ENCODE measurements around the gene EIF3L. TPM values are rescaled to one million over a fixed set of nuclear protein-coding genes. Genes with fewer than 3 reads are reported as not detected.

Gene EIF3L
- total and polyA plus RNA-seq, 9 of the 15 experiments (the other 6 are each of a cell fraction or from before 2014, with no cell fraction given) = 257 to 699 (median 368) TPM

GRCh38 chr22:37808294-37808657 lies 40.9 kb upstream of the EIF3L start:
- H3K9ac ChIP-seq (ENCODE audit: insufficient read depth in 1 of 2, low read depth in 2 of 2, low read length in 2 of 2) = peak overlapping the region; percentile 70 to 97
- H3K9me1 ChIP-seq (ENCODE audit: control insufficient read depth, insufficient read depth, low read length) = no peaks in the 10 kb centered on the region
- WGBS (ENCODE audit: insufficient coverage, low coverage, missing lambda C conversion rate) = 0% methylated on average over 5 of the region's 8 CpGs
- TSS peak; percentile 71 for BruUV-seq (replicated peaks)
- H3K79me2 ChIP-seq (ENCODE audit: control insufficient read depth, insufficient read depth, low read length) = peaks cover 33% of the 10 kb centered on the region
- H3K4me2 ChIP-seq (ENCODE audit: insufficient read depth, low read length) = peak overlapping the region; percentile 79
- no peaks in the 10 kb centered on the region for H4K20me1 ChIP-seq (replicated peaks; ENCODE audit: control insufficient read depth, insufficient read depth, low read length)
- CTCF ChIA-PET (ENCODE audit: low intra/inter-chr PET ratio) = interaction anchor here (0.6 kb wide), 1 partner anchor 55 kb away, joined by 3 read pairs; no protein-coding TSS in a partner anchor
- peak overlapping the region; percentile 64 for H3K4me3 ChIP-seq
- peak overlapping the region; percentile 67 for H3K27ac ChIP-seq (ENCODE audit: extremely low read depth, low read depth, low read length)
- POLR2A ChIA-PET = interaction anchor here (1.2 to 4.5 kb wide), 2 partner anchors 10 to 36 kb away, joined by 5 to 34 read pairs; partner anchors contain the start of gene ANKRD54
- intact Hi-C loops (cut with micrococcal nuclease) (no loop called here), in situ Hi-C loops (cut with MboI) (no loop called here)
- no peak for DNase-seq (ENCODE audit: extremely low read depth in 1 of 4, low spot score in 3 of 4)
- no peaks in the 10 kb centered on the region for H3K9me3 ChIP-seq (replicated peaks; ENCODE audit: control insufficient read depth, insufficient read depth, low read depth, low read length)
- no peak for TF ChIP-seq HMGN3 (IDR thresholded peaks at IDR 0.05; ENCODE audit: borderline replicate concordance, extremely low read depth, insufficient read length, low read depth, low read length)
- TF ChIP-seq KDM5B (IDR thresholded peaks at IDR 0.05; ENCODE audit: insufficient replicate concordance, low read depth, low read length) = peak; percentile 11
- no peak for TF ChIP-seq NFYB (IDR thresholded peaks at IDR 0.05; ENCODE audit: extremely low read depth, insufficient read length)
- TF ChIP-seq BHLHE40 (IDR thresholded peaks at IDR 0.05; ENCODE audit: low read length) = peak; percentile 30; the same call in 1 of the 2 replicates
- no peak for ATAC-seq
- no peaks in the 10 kb centered on the region for H3K27me3 ChIP-seq (ENCODE audit: control insufficient read depth in 2 of 2, insufficient read depth in 2 of 2, low read length in 2 of 2)
- H2AFZ ChIP-seq (ENCODE audit: low read depth, low read length) = peak overlapping the region; percentile 78
- H3K4me1 ChIP-seq (replicated peaks in 1 of 2; ENCODE audit: control insufficient read depth in 2 of 2, insufficient read depth in 2 of 2, low read length in 2 of 2) = peaks cover 30 to 46% of the 10 kb centered on the region in 2 experiments
- no peak for FAIRE-seq
- H3K36me3 ChIP-seq (ENCODE audit: control insufficient read depth, insufficient read depth, low read length) = peaks cover 24% of the 10 kb centered on the region; the same call in 2 of the 3 replicates

All from K562 (cell line).